PC-3 (cell line): Measurements from ENCODE around the gene SDC4. TPM values are rescaled to one million over a fixed set of nuclear protein-coding genes. Genes with fewer than 3 reads are reported as not detected.
A peak's percentile ranks its signal among the peaks of the same experiment; 100 is the strongest.

ENCODE experiments used
- ATAC-seq: fragments of 200-7000 bp; cut with Tn5 transposase; 2 replicates; pipeline ENCODE4 v1.9.1; 2020; ENCODE audit warnings: mild to moderate bottlenecking, moderate library complexity
- BruUV-seq: library from RNA; stranded (reverse); fragments of 400-500 nt; replicated peaks from 2 replicates; lab custom pipeline; 2021; lab: Mats Ljungman, UMichigan
- CTCF ChIA-PET: fragments of 300-600 bp; sonication (Branson Sonifier 250); formaldehyde crosslinking; loops from one replicate; lab custom pipeline; 2022; ENCODE audit warnings: antibody characterized with exemption; lab: Charles Lee
- POLR2A ChIA-PET: fragments of 300-600 bp; sonication (Branson Sonifier 250); formaldehyde crosslinking; loops from one replicate; lab custom pipeline; 2022; ENCODE audit warnings: antibody characterized with exemption; ENCODE audit not compliant: unreplicated experiment; lab: Charles Lee
- DNase-seq: peaks from one replicate; pipeline ENCODE4 v3.0.0-alpha.2; 2015
- H2AFZ ChIP-seq: fragments of 300-600 bp; sonication (generic); 2 replicates; pipeline ENCODE4 v1.6.0; 2016; ENCODE audit warnings: antibody characterized with exemption, low read length
- H3F3A ChIP-seq: fragments of 300-600 bp; sonication (generic); one replicate; pipeline ENCODE4 v1.6.0; 2017; ENCODE audit warnings: antibody characterized with exemption, low read length, control low read depth, mild to moderate bottlenecking; ENCODE audit not compliant: unreplicated experiment
- H3K27ac ChIP-seq: fragments of 300-600 bp; sonication (generic); 2 replicates; pipeline ENCODE4 v1.5.1; 2016; ENCODE audit warnings: mild to moderate bottlenecking, low read length
- H3K27me3 ChIP-seq: fragments of 300-600 bp; sonication (generic); 2 replicates; pipeline ENCODE4 v1.6.1; 2016; ENCODE audit warnings: low read length, mixed read lengths
- H3K36me3 ChIP-seq: fragments of 300-600 bp; sonication (generic); 2 replicates; pipeline ENCODE4 v1.6.1; 2016; ENCODE audit warnings: low read depth, mixed run types, low read length, mixed read lengths
- H3K4me1 ChIP-seq: fragments of 300-600 bp; sonication (generic); 2 replicates; pipeline ENCODE4 v1.5.1; 2016; ENCODE audit warnings: low read length; ENCODE audit not compliant: insufficient read depth
- H3K4me2 ChIP-seq: fragments of 300-600 bp; sonication (generic); 2 replicates; pipeline ENCODE4 v1.6.0; 2016; ENCODE audit warnings: low read length
- H3K4me3 ChIP-seq: fragments of 300-600 bp; sonication (generic); 2 replicates; pipeline ENCODE4 v1.5.1; 2016; ENCODE audit warnings: mild to moderate bottlenecking, low read length, mixed read lengths
- H3K79me2 ChIP-seq: fragments of 300-600 bp; sonication (generic); 2 replicates; pipeline ENCODE4 v1.6.1; 2017; ENCODE audit warnings: low read length, mixed read lengths
- H3K9ac ChIP-seq: fragments of 300-600 bp; sonication (generic); 2 replicates; pipeline ENCODE4 v1.6.0; 2016; ENCODE audit warnings: mild to moderate bottlenecking, low read length
- H3K9me2 ChIP-seq: fragments of 300-600 bp; sonication (generic); replicated peaks from 2 replicates; pipeline ENCODE4 v1.6.1; 2016; ENCODE audit warnings: mixed run types, low read length, mixed read lengths
- H3K9me3 ChIP-seq: fragments of 300-600 bp; sonication (generic); 2 replicates; pipeline ENCODE4 v1.6.1; 2016; ENCODE audit warnings: low read length, mixed read lengths
- H4K20me1 ChIP-seq: fragments of 300-600 bp; sonication (generic); 2 replicates; pipeline ENCODE4 v1.6.1; 2016; ENCODE audit warnings: low read length, mixed read lengths
- CTCF ChIP-seq: fragments of 300-600 bp; sonication (generic); conservative IDR thresholded peaks from 2 replicates; pipeline ENCODE4 v1.5.1; 2017; ENCODE audit warnings: antibody characterized with exemption, low read depth, mild to moderate bottlenecking, low read length
- EZH2 ChIP-seq: fragments of 300-600 bp; sonication (generic); IDR thresholded peaks from one replicate; pipeline ENCODE4 v1.6.1; 2017; ENCODE audit warnings: antibody characterized with exemption, mild to moderate bottlenecking, low read length; ENCODE audit not compliant: unreplicated experiment
- EZH2phosphoT487 ChIP-seq: fragments of 300-600 bp; sonication (generic); IDR thresholded peaks from 2 replicates; pipeline ENCODE4 v1.6.1; 2018; ENCODE audit warnings: mild to moderate bottlenecking, antibody characterized with exemption, low read length, borderline replicate concordance
- intact Hi-C: fragments of 100-400 bp; cut with micrococcal nuclease; formaldehyde crosslinking; loops from 2 replicates; pipeline ENCODE4 v1.9.0; 2023
- total RNA-seq: library from RNA; depleted of rRNA; stranded (reverse); fragments of >200 nt; gene quantifications from 2 replicates; pipeline ENCODE4 v1.2.3, GENCODE V29; 2014

The SDC4 gene
- total RNA-seq, 1 experiment from 2014 or later: 134 TPM

- POLR2A ChIA-PET: no interaction called here
- Histone ChIP-seq H2AFZ (no peak overlapping the region), H3K9me3 (no peaks in the 10 kb centered on the region), H3K36me3 (no peaks in the 10 kb centered on the region), H3K4me3 (no peak overlapping the region), H3K27me3 (no peaks in the 10 kb centered on the region), H4K20me1 (peaks cover 23% of the 10 kb centered on the region), H3K9ac (no peak overlapping the region), H3K4me1 (peaks cover 32% of the 10 kb centered on the region), H3F3A (peaks cover 21% of the 10 kb centered on the region), H3K79me2 (peaks cover 30% of the 10 kb centered on the region), H3K27ac (no peak overlapping the region), H3K4me2 (no peak overlapping the region), H3K9me2 (no peaks in the 10 kb centered on the region)
- intact Hi-C loops: no loop called here
- ATAC-seq (no peak), DNase-seq (no peak)
- BruUV-seq: no TSS peak
- CTCF ChIA-PET: no interaction called here
- TF ChIP-seq EZH2: no peak
- no peak for TF ChIP-seq EZH2phosphoT487
Measured at GRCh38 chr20:45350217-45350616, 2.0 kb upstream of the SDC4 start.

GRCh38 chr20:45347297-45347935 lies 808 bp downstream of the SDC4 start:
- Histone ChIP-seq H3K79me2 (peaks cover 55% of the 10 kb centered on the region), H3F3A (peaks cover 21% of the 10 kb centered on the region), H3K4me3 (peak overlapping the region; percentile 97), H3K9ac (peak overlapping the region; percentile 91), H3K36me3 (no peaks in the 10 kb centered on the region), H4K20me1 (peaks cover 26% of the 10 kb centered on the region), H3K27me3 (no peaks in the 10 kb centered on the region), H2AFZ (no peak overlapping the region), H3K9me3 (no peaks in the 10 kb centered on the region), H3K4me1 (peaks cover 52% of the 10 kb centered on the region), H3K4me2 (peak overlapping the region; percentile 98), H3K27ac (peak overlapping the region; percentile 95), H3K9me2 (no peaks in the 10 kb centered on the region)
- DNase-seq (no peak), ATAC-seq (no peak)
- ChIA-PET CTCF (interaction anchor here (0.6 to 1.4 kb wide), 3 partner anchors 13 to 27 kb away, joined by 4 to 5 read pairs (median 4); partner anchors contain the start of gene SYS1), POLR2A (interaction anchor here (1.0 kb wide), 1 partner anchor 15 kb away, joined by 5 read pairs; the partner anchor contains the start of gene SYS1)
- intact Hi-C loops: loop anchor here (10.0 kb wide), 1 partner anchor 427 kb away; no protein-coding TSS in a partner anchor
- TF ChIP-seq CTCF (no peak), EZH2phosphoT487 (no peak), EZH2 (no peak)
- BruUV-seq: TSS peak; percentile 41

GRCh38 chr20:45346851-45347250 lies 1.4 kb downstream of the SDC4 start:
- Histone ChIP-seq H3K4me3 (peak overlapping the region; percentile 97), H3F3A (peaks cover 21% of the 10 kb centered on the region), H3K36me3 (no peaks in the 10 kb centered on the region), H3K9ac (peak overlapping the region; percentile 91), H3K4me2 (peak overlapping the region; percentile 98), H2AFZ (no peak overlapping the region), H3K79me2 (peaks cover 61% of the 10 kb centered on the region), H3K27me3 (no peaks in the 10 kb centered on the region), H4K20me1 (peaks cover 32% of the 10 kb centered on the region), H3K4me1 (peaks cover 58% of the 10 kb centered on the region), H3K9me3 (no peaks in the 10 kb centered on the region), H3K9me2 (no peaks in the 10 kb centered on the region), H3K27ac (peak overlapping the region; percentile 95)
- ChIA-PET CTCF (interaction anchor here (1.4 kb wide), 2 partner anchors 16 to 27 kb away, joined by 4 to 5 read pairs; partner anchors contain the start of gene SYS1), POLR2A (interaction anchor here (1.0 kb wide), 1 partner anchor 16 kb away, joined by 5 read pairs; the partner anchor contains the start of gene SYS1)
- ATAC-seq (peak; percentile 0; the same call in 1 of the 2 replicates), DNase-seq (peak; percentile 67)
- no TSS peak for BruUV-seq
- intact Hi-C loops: loop anchor here (10.0 kb wide), 1 partner anchor 428 kb away; no protein-coding TSS in a partner anchor
- TF ChIP-seq EZH2 (no peak), EZH2phosphoT487 (no peak), CTCF (no peak)
